GM19463 (cell line): Measurements from ENCODE around the gene ADAMTS17.

ENCODE experiments used
- ATAC-seq: cut with Tn5 transposase; IDR thresholded peaks from one replicate; pipeline ENCODE4 v1.9.1; 2021; ENCODE audit warnings: mild to moderate bottlenecking, moderate library complexity; ENCODE audit not compliant: unreplicated experiment

ADAMTS17 gene

GRCh38 chr15:100005715-100006114 lies 336.1 kb downstream of the ADAMTS17 start:
- ATAC-seq: no peak

GRCh38 chr15:100005013-100005412 lies 336.8 kb downstream of the ADAMTS17 start:
- ATAC-seq: no peak

DNA sequence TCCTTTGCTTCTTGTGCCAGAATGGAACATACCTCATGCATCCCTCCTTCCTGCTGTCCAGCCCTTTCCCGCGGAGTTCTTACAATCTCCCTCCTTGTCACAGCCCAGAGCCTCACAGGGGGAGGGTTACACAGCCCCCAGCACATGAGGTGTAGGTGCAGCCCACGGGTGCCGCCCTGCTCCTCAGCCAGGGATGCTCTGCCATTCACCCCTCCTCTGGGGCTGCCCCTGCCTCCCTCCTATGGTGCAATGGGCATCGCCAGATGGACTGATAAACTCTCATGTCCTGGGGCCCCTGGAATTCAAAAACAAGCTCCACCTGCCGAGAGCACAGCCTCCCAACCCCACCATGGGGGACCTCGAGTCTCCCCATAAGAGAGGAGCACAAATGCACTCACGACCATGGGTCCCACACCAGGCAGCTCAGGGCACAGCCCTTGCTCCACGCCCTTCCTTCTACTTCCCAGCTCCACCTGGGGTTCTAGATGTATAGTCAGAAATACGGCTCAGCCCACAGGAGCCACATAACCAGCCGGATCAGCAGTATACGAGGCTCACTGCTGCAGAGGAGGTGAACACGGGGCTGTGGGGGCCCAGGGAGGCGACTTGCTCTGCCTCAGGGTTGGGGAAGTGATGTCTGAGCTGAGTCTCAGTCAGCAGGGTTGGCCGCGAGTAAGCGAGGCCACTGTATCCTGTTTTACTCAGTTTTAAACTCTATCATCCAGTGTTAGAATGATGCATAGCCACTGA lies 338.8 kb downstream of the ADAMTS17 start:
- no peak for ATAC-seq

DNA sequence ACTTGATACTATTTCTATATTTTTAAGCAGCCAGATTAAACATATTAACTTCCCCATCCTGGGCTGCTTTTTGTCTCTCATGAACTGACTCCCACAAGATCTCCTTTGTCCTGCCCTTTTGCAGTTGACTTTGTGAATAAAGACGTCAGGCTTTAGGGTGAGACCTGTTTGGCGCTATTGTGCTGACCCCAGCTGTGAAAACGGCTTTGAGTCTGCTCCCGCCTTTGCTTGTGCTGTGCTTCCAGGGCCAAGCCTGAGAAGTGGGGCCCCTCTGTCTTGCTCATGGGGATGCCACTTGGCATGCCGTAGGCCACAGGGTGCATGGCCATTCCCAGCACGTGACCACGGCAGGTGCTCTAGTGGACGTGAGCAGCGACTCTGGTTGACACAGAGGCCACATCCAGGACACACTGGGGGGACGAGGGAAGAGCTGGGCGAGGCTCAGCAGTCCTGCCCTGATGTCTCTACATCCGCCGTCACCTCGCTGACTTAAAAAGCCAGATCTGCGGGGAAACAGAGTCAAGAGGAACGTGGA lies 339.6 kb downstream of the ADAMTS17 start:
- ATAC-seq: no peak

GRCh38 chr15:100001405-100001804 lies 340.4 kb downstream of the ADAMTS17 start:
- ATAC-seq: no peak

GRCh38 chr15:99999282-100000070 lies 342.3 kb downstream of the ADAMTS17 start:
- ATAC-seq: no peak

DNA sequence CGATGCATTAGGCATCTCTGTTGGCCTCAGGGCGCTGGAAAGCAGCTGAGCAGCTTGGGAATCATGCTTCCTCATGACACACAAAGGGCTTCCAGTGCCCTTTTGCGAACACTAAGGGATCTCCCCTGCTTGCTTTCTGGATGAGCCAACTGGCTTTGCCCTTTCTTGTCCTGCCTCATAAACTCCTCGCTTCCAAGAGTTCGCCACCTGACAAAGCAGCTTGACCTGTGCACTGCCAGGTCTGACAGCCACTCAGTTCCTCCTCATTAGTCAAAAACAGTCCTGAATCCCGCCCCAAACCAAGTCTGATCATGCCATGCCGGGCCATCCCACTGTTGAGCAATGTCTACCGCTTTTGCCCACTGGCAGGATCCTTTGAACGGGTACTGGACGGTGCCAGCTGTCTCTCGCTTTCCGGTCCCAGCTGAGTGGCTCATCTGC lies 343.1 kb downstream of the ADAMTS17 start:
- no peak for ATAC-seq

DNA sequence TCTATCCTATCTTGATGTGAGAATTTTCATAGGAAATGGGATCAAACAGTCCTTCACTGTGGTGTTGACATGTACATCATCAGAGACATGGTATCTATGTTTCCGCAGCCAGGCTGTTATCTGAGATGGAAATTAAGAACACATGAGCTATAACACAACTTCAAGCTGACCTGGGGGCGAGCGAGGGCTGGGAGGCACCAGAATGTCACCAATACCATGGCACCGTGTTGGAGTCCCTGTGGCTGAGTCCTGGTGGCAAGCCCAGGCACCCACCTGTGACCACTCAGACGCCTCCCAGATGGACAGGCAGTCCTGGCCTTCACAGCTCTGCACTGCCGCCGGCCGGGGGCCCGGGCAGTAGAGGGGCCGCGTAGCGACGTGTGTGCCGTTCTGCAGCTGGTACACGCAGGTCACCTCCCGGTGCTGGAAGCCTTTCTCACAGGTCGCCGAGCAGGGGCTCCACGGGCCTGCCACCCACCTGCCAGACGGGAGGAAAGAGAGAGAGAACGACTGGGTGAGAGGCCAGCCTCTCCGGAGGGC lies 344.6 kb downstream of the ADAMTS17 start:
- ATAC-seq: no peak

DNA sequence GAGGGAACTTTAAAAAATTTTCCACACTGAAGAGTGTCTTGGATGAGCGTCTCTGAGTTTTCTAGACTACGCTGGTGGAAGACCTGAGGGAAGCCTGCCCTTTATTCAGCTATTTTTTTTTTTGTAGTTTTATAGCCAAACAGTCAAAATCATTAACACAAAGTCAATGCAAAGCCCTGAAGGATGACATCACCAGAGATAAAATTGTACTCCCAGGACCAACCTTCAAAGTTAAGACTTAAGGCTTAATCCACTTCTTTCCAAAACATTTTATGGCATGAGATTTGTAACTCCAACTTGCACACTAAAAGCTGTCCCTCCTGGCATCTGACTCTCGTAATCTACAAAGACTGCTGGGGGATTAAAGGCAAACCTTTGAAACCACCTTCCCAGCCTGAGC lies 345.1 kb downstream of the ADAMTS17 start:
- no peak for ATAC-seq

DNA sequence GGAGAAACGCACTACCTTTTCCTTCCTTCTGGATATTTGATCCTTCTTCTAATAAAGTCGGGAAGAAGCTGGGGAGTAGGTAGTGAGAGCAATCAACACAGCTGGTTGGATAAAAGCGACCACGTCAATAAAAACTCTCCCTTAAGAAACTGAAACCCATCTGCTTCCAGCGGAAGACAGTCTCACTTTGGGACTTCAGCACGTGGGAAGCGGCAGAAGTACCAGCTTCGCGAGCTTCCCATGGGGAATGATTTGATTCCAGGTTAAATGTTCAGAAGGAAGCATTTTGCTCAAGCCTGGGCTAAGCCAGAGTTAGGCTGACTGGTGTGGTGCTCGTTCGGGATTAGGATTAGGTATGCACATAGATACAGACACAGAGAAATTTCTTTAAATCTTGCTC lies 346.2 kb downstream of the ADAMTS17 start:
- ATAC-seq: no peak

DNA sequence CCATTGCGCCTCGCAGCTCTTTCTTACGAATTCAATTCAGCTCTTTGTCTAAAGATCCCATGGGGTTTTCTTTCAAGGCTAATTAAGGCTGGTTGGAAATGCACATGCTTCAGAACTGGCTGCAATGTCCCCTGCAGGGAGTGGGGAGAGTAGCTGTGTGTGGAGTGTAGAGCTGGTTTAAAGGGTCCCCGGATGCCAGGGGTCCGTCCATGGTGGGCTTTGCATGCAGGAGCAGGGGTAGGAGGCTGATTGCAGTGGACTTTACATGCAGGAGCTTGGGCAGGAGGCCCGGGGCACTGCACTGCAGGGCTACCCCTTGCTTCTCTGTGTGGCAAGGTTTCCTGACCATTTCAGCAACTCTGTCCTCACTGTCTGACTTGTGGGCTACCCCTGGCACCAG lies 346.9 kb downstream of the ADAMTS17 start:
- ATAC-seq: no peak

GRCh38 chr15:99993681-99994131 lies 348.1 kb downstream of the ADAMTS17 start:
- no peak for ATAC-seq

- no peak for ATAC-seq
Measured at GRCh38 chr15:99993262-99993661, 348.5 kb downstream of the ADAMTS17 start.

DNA sequence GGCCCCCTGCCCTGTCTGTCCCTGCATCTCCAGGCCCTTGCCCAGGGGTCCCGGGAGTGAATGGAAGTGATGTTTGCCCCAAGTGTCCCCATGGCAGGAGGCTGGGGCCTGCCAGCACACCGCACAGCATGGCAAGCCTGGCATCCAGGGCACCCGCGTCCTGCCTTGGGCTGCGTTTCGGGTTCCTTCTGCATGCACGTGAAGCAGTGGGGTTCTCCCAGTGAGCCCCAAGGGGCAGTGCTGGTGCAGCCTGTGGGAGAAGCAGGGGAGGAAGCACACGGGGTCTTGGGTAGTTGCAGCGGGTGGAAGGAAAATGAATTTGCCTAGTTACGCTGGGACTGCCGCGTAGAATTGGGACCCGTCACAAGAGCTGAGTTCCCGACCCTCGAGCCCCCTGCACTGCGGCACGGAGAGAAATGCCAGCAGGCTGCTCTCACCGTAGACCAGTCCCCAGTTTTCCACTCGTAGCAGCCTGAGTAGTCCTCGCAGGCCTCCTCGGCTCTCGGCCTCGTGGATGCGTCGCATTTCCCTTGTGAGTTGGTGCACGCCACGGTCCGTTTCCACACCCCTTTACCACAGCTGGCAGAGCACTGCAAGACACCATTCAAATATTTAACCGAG lies 349.1 kb downstream of the ADAMTS17 start:
- ATAC-seq: no peak

GRCh38 chr15:99989095-99989494 lies 352.7 kb downstream of the ADAMTS17 start:
- ATAC-seq: no peak

DNA sequence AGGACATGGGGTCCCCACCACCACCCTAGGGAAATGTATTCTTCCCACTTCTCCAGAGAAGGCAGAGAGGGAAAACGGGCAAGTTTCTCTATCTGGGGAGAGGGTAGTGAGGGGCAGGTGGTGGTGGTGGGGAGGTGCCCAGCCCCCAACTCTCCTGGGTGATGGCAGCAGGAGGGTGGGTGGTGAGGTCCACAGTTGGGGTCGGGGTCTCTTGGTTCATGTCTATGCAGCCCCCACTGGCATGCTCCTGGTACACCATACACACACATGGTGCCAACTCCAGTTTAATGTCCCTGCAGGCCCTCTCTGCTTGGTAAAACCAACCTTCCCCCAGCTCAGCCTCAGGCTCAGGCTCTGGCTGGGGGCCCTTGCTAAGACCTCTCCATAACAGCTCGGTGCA lies 354.1 kb downstream of the ADAMTS17 start:
- no peak for ATAC-seq

GRCh38 chr15:99987119-99987506 lies 354.7 kb downstream of the ADAMTS17 start:
- ATAC-seq: no peak

- no peak for ATAC-seq
Measured at GRCh38 chr15:99986297-99987118, 355.3 kb downstream of the ADAMTS17 start.

DNA sequence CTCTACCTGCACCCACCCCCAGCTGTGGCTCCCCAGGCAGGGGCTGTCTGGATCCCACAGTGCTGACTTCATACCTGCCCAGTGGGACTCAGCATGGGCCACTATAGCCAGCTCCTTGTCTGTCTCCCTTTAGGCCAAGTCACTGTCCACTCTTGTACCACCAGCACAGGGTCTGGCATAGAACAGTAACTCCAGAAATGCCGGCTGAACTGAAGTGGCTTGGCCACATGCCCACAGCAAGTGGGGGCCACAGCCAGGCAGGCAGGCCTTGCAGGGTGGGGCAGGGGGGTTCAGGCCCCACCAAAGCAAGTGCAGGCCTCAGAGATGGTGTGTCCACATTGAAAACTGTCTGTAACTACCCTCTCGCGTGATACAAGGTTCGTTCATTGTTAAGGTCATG lies 355.9 kb downstream of the ADAMTS17 start:
- no peak for ATAC-seq

DNA sequence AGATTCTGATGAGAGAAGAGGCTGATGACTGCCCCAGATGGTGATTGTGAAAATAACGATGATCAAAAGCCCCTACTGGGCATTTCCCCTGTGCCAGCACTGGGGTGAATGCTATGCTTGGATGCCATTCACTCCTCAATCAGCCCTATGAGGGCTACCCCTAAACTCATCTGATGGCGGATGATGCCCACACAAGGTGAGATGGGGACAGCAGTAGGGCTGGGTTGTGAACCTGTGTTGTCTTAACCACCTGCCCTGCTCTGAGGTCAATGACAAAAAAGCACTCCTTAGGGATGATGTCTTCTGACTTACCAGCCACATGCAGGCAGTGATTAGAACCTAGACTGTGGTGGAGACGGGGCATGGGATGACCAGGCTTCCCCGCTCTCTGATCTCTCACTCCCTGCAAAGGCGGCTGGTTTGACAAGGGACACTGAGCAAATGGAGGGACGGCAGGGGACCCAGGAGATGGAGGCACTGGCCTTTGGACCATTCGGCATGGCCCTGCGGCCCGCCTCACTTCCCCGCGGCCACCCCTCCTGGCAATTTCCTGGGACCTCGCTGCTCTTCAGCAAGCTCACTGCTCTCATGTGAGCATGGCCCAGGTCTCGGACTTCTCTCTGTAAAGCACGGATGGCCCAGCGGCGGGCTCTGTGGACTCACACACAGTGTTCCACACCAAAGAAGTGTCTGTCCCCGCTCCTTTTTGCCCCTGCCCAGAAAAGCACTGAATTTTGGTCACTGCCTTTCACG lies 357.1 kb downstream of the ADAMTS17 start:
- no peak for ATAC-seq
